Mesothelial cell of epicardium (in vitro differentiated cells): ENCODE results near the gene CST7. TPM values are rescaled to one million over a fixed set of nuclear protein-coding genes. Genes with fewer than 3 reads are reported as not detected.

Experiments used
- DNase-seq, 2 experiments: peaks; one replicate each; pipeline ENCODE4 v3.0.0; 2021; ENCODE audit warnings: low spot score in 2 of 2; ENCODE audit not compliant: unreplicated experiment in 2 of 2
- H3K27ac Mint-ChIP-seq: 2 replicates; pipeline ENCODE4 v1.8.0; 2021; ENCODE audit warnings: mixed read lengths
- H3K27me3 Mint-ChIP-seq: 2 replicates; pipeline ENCODE4 v1.8.0; 2021; ENCODE audit warnings: low read depth, mixed read lengths
- H3K36me3 Mint-ChIP-seq: 2 replicates; pipeline ENCODE4 v1.8.0; 2021; ENCODE audit warnings: mixed read lengths
- H3K4me1 Mint-ChIP-seq: 2 replicates; pipeline ENCODE4 v1.8.0; 2021; ENCODE audit warnings: mixed read lengths
- H3K4me3 Mint-ChIP-seq: 2 replicates; pipeline ENCODE4 v1.8.0; 2021; ENCODE audit warnings: mild to moderate bottlenecking, moderate library complexity, mixed read lengths
- H3K9me3 Mint-ChIP-seq: 2 replicates; pipeline ENCODE4 v1.8.0; 2021; ENCODE audit warnings: mixed read lengths
- total RNA-seq: library from RNA; stranded (reverse); gene quantifications from 3 replicates; pipeline ENCODE4 v1.2.1, GENCODE V29; 2021
- TF ChIP-seq, protein P1 (sequence below): fragments of 200-600 bp; sonication (generic); IDR thresholded peaks from one replicate; pipeline ENCODE4 v1.5.0; 2021; ENCODE audit warnings: antibody characterized with exemption; ENCODE audit not compliant: unreplicated experiment

The CST7 gene
- total RNA-seq, 1 donor from 2014 or later, result not detected

- TF ChIP-seq, protein P1, sequence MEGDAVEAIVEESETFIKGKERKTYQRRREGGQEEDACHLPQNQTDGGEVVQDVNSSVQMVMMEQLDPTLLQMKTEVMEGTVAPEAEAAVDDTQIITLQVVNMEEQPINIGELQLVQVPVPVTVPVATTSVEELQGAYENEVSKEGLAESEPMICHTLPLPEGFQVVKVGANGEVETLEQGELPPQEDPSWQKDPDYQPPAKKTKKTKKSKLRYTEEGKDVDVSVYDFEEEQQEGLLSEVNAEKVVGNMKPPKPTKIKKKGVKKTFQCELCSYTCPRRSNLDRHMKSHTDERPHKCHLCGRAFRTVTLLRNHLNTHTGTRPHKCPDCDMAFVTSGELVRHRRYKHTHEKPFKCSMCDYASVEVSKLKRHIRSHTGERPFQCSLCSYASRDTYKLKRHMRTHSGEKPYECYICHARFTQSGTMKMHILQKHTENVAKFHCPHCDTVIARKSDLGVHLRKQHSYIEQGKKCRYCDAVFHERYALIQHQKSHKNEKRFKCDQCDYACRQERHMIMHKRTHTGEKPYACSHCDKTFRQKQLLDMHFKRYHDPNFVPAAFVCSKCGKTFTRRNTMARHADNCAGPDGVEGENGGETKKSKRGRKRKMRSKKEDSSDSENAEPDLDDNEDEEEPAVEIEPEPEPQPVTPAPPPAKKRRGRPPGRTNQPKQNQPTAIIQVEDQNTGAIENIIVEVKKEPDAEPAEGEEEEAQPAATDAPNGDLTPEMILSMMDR, result no peak
- no peak for DNase-seq
- Mint-ChIP-seq H3K4me1 (no peaks in the 10 kb centered on the region), H3K4me3 (no peak overlapping the region), H3K9me3 (peaks cover 17% of the 10 kb centered on the region), H3K27ac (no peak overlapping the region), H3K36me3 (no peaks in the 10 kb centered on the region), H3K27me3 (peaks cover 2% of the 10 kb centered on the region)
Observed at GRCh38 chr20:24910461-24910860, 38.6 kb upstream of the CST7 start.

DNA sequence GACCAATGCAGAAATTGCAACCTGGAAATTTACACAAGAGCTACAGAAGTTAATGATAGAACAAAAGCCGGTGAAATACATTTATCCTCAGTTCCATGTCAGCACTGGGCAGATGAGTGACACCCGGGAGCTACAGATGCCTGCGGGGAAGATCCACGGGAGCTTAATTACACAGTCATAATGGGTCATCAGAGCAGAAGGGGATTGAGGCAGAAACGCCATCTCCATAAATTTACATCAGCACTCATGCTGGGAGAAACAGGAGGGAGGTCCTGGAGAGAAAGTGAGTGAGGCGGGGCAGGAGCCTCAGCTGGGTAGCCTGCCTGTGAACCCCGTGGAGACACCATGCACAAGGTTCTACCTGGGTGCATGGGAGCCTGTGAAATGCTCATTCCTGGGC is 37.6 kb upstream of the CST7 start:
- no peak for DNase-seq
- Mint-ChIP-seq H3K9me3 (peaks cover 17% of the 10 kb centered on the region), H3K27me3 (peaks cover 2% of the 10 kb centered on the region)

DNA sequence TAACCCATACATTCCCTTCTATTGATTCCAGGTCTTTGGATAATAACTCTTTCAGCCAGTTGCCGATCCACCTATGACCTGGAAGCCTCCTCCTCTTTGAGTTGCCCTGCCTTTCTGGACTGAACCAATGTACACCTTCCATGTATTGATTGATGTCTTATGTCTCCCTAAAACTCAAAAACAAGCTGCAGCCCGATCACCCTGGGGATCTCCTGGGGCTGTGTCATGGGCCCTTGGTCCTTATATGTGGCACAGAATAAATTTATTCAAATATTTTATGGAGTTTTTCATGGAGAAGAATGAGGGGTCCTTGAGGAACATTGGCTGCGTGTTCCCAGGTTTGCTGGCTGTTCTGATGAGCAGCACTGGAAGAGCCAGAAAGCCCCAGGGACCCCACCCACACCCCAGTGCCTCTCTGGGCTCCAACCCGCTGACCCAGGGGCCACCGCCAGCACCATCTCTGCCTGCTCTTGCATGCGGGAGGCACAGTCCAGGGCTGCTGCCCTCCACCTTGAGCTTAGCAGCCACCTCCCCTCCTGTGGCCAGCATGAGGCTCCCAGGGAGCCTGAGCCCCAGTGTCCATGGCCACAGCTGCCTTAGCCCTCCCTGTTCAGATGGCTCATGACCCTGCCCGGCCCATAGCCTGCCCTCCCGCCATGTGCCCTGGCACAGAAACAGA is 36.5 kb upstream of the CST7 start:
- no peaks in the 10 kb centered on the region for H3K36me3 Mint-ChIP-seq
- no peaks in the 10 kb centered on the region for H3K4me1 Mint-ChIP-seq
- H3K27ac Mint-ChIP-seq, result no peak overlapping the region
- DNase-seq, result no peak
- H3K9me3 Mint-ChIP-seq, result peaks cover 6% of the 10 kb centered on the region
- TF ChIP-seq, protein P1, result no peak
- H3K4me3 Mint-ChIP-seq, result no peak overlapping the region
- peaks cover 2% of the 10 kb centered on the region for H3K27me3 Mint-ChIP-seq

More for the DNA sequence above, 37.6 kb upstream of the CST7 start:
- H3K4me1 Mint-ChIP-seq, result no peaks in the 10 kb centered on the region
- H3K4me3 Mint-ChIP-seq, result no peak overlapping the region
- no peaks in the 10 kb centered on the region for H3K36me3 Mint-ChIP-seq
- TF ChIP-seq, protein P1, result no peak
- no peak overlapping the region for H3K27ac Mint-ChIP-seq

DNA sequence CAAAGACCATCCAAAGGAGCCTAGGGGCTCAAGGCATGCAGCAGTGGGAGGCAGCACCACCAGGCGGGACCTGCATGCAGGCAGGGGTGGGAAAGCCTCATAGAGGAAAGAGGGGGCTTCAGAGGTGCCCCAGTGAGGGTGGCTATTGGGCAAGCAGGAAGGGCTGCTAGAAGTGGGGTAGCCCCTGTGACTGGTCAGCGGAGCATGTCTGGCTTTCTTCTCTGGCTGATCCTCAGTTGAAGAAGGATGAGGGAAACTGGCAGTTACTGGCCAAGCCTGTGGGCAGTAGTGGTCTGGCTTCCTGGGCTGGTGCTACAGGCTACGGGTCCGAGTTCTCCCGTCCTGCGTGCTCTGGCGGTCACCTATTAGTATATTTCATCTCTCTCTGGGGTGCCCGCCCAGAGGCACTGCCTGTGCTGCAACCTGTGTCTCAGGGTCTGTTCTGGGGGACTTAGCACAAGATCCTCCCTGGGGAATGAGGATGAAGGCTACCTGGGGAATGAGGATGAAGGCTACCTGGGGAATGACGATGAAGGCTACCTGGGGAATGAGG is 35.9 kb upstream of the CST7 start:
- Mint-ChIP-seq H3K27me3 (peaks cover 2% of the 10 kb centered on the region), H3K9me3 (peaks cover 2% of the 10 kb centered on the region), H3K27ac (no peak overlapping the region), H3K36me3 (no peaks in the 10 kb centered on the region), H3K4me1 (no peaks in the 10 kb centered on the region), H3K4me3 (no peak overlapping the region)
- no peak for DNase-seq
- TF ChIP-seq, protein P1, result no peak

GRCh38 chr20:24914388-24915241 is 34.5 kb upstream of the CST7 start:
- H3K4me3 Mint-ChIP-seq, result no peak overlapping the region
- peaks cover 12% of the 10 kb centered on the region for H3K4me1 Mint-ChIP-seq
- H3K27me3 Mint-ChIP-seq, result peaks cover 2% of the 10 kb centered on the region
- TF ChIP-seq, protein P1, result no peak
- DNase-seq, result no peak
- no peak overlapping the region for H3K27ac Mint-ChIP-seq
- H3K9me3 Mint-ChIP-seq, result no peaks in the 10 kb centered on the region
- H3K36me3 Mint-ChIP-seq, result no peaks in the 10 kb centered on the region
